HG03460 (cell line): Measurements from ENCODE around the gene SAMD10.
"Not testable (repeated sequence)": the region's sequence is repeated elsewhere in the genome, so short reads cannot be mapped to it uniquely, and the experiment has no call there.

Experiments
- ATAC-seq: cut with Tn5 transposase; IDR thresholded peaks from one replicate; pipeline ENCODE4 v1.9.1; 2021; ENCODE audit not compliant: unreplicated experiment

The SAMD10 gene

GRCh38 chr20:63942969-63943807 is 36.3 kb downstream of the SAMD10 start:
- ATAC-seq, result no peak

GRCh38 chr20:63942250-63942951 is 37.0 kb downstream of the SAMD10 start:
- no peak for ATAC-seq

- no peak for ATAC-seq
Measured at GRCh38 chr20:63941282-63942081, 38.0 kb downstream of the SAMD10 start.

GRCh38 chr20:63940472-63941266 is 38.8 kb downstream of the SAMD10 start:
- no peak for ATAC-seq

- ATAC-seq, result no peak
Measured at GRCh38 chr20:63940071-63940471, 39.4 kb downstream of the SAMD10 start.

GRCh38 chr20:63939061-63939935 is 40.1 kb downstream of the SAMD10 start:
- no peak for ATAC-seq

GRCh38 chr20:63937596-63937995 is 41.8 kb downstream of the SAMD10 start:
- ATAC-seq, result no peak

GRCh38 chr20:63935447-63935846 is 44.0 kb downstream of the SAMD10 start:
- no peak for ATAC-seq

- no peak for ATAC-seq
Measured at GRCh38 chr20:63934271-63935068, 45.0 kb downstream of the SAMD10 start.

- ATAC-seq, result no peak
Measured at GRCh38 chr20:63933646-63934045, 45.8 kb downstream of the SAMD10 start.

GRCh38 chr20:63932606-63933160 is 46.8 kb downstream of the SAMD10 start:
- no peak for ATAC-seq

GRCh38 chr20:63931735-63932134 is 47.7 kb downstream of the SAMD10 start:
- ATAC-seq, result no peak

- ATAC-seq, result no peak
Measured at GRCh38 chr20:63930971-63931553, 48.4 kb downstream of the SAMD10 start.

- ATAC-seq, result not testable (repeated sequence)
Measured at GRCh38 chr20:63929473-63929883, 50.0 kb downstream of the SAMD10 start.

- ATAC-seq, result no peak
Measured at GRCh38 chr20:63929071-63929470, 50.4 kb downstream of the SAMD10 start.

GRCh38 chr20:63926298-63926697 is 53.1 kb downstream of the SAMD10 start:
- no peak for ATAC-seq

- no peak for ATAC-seq
Measured at GRCh38 chr20:63924241-63924640, 55.2 kb downstream of the SAMD10 start.
